CD4-positive, alpha-beta T cell treated with Interleukin-2 at 100 ng/mL for 4 hours (primary cell): ENCODE results near the gene RAB31.

Experiments used
- DNase-seq: peaks from one replicate; pipeline ENCODE4 v3.0.0-alpha.2; 2020; ENCODE audit warnings: low spot score

RAB31 gene

GRCh38 chr18:9738266-9738969 is 30.3 kb downstream of the RAB31 start:
- no peak for DNase-seq

- no peak for DNase-seq
Measured at GRCh38 chr18:9739516-9739915, 31.4 kb downstream of the RAB31 start.

GRCh38 chr18:9740071-9740470 is 32.0 kb downstream of the RAB31 start:
- DNase-seq: no peak

GRCh38 chr18:9741406-9741792 is 33.3 kb downstream of the RAB31 start:
- no peak for DNase-seq

- DNase-seq: no peak
Measured at GRCh38 chr18:9741793-9742523, 33.9 kb downstream of the RAB31 start.

- no peak for DNase-seq
Measured at GRCh38 chr18:9742524-9743131, 34.5 kb downstream of the RAB31 start.

GRCh38 chr18:9743200-9744016 is 35.3 kb downstream of the RAB31 start:
- no peak for DNase-seq

- no peak for DNase-seq
Measured at GRCh38 chr18:9746958-9747357, 38.9 kb downstream of the RAB31 start.

GRCh38 chr18:9749611-9750010 is 41.5 kb downstream of the RAB31 start:
- DNase-seq: no peak

GRCh38 chr18:9750112-9750511 is 42.0 kb downstream of the RAB31 start:
- no peak for DNase-seq

GRCh38 chr18:9750606-9751304 is 42.7 kb downstream of the RAB31 start:
- DNase-seq: no peak

GRCh38 chr18:9751371-9752031 is 43.4 kb downstream of the RAB31 start:
- DNase-seq: no peak

- no peak for DNase-seq
Measured at GRCh38 chr18:9753846-9754245, 45.7 kb downstream of the RAB31 start.

- DNase-seq: no peak
Measured at GRCh38 chr18:9755110-9755509, 47.0 kb downstream of the RAB31 start.

GRCh38 chr18:9755615-9756014 is 47.5 kb downstream of the RAB31 start:
- no peak for DNase-seq

- DNase-seq: no peak
Measured at GRCh38 chr18:9756271-9756932, 48.3 kb downstream of the RAB31 start.

- DNase-seq: no peak
Measured at GRCh38 chr18:9756933-9757470, 48.9 kb downstream of the RAB31 start.

- no peak for DNase-seq
Measured at GRCh38 chr18:9757827-9758621, 49.9 kb downstream of the RAB31 start.

GRCh38 chr18:9758624-9759075 is 50.5 kb downstream of the RAB31 start:
- no peak for DNase-seq
